HEK293 (cell line): ENCODE results near the gene ZBTB4.
A peak's percentile ranks its signal among the peaks of the same experiment; 100 is the strongest.

Experiments used
- CTCF ChIA-PET: fragments of 350-600 bp; formaldehyde crosslinking; extraction: SDS; loops from one replicate; lab custom pipeline; 2021; ENCODE audit warnings: antibody characterized with exemption; lab: Yijun Ruan, JAX
- POLR2A ChIA-PET: fragments of 300-600 bp; formaldehyde crosslinking; extraction: SDS; loops from one replicate; lab custom pipeline; 2020; ENCODE audit warnings: antibody characterized with exemption, inconsistent platforms; lab: Yijun Ruan, JAX
- H3K27ac ChIP-seq: fragments of 200-500 bp; sonication (Bioruptor generic); 2 replicates; pipeline ENCODE4 v1.5.1; 2014; ENCODE audit warnings: low read depth, low read length, control low read depth, inconsistent platforms; ENCODE audit errors: extremely low read depth
- H3K36me3 ChIP-seq, 2 experiments: fragments of 200-500 bp in 1 of 2; sonication (Bioruptor generic) in 1 of 2; 1 replicate in 1 of 2; 2 replicates in 1 of 2; pipeline ENCODE4 v1.5.1; 2014 to 2017; ENCODE audit warnings: inconsistent platforms in 2 of 2, low read length in 2 of 2; ENCODE audit not compliant: control insufficient read depth in 2 of 2, insufficient read depth in 1 of 2
- H3K4me1 ChIP-seq: fragments of 200-500 bp; sonication (Bioruptor generic); 2 replicates; pipeline ENCODE4 v1.5.1; 2014; ENCODE audit warnings: mild to moderate bottlenecking, low read length, inconsistent platforms; ENCODE audit not compliant: control insufficient read depth, insufficient read depth
- H3K4me3 ChIP-seq: 2 replicates; pipeline ENCODE4 v1.5.1; 2011; ENCODE audit warnings: low read depth, mild to moderate bottlenecking, control low read depth, low read length, moderate library complexity
- H3K9me3 ChIP-seq: fragments of 200-500 bp; sonication (Bioruptor generic); 2 replicates; pipeline ENCODE4 v1.5.1; 2014; ENCODE audit warnings: low read depth, low read length, inconsistent platforms; ENCODE audit not compliant: control insufficient read depth, insufficient read depth
- GLIS1 ChIP-seq: fragments of 450-650 bp; formaldehyde crosslinking; IDR thresholded peaks from 2 replicates; pipeline ENCODE4 v1.5.1; 2016; ENCODE audit warnings: missing biosample characterization, missing genetic modification characterization
- GLIS2 ChIP-seq: fragments of 450-650 bp; formaldehyde crosslinking; IDR thresholded peaks from 2 replicates; pipeline ENCODE4 v1.5.1; 2016; ENCODE audit warnings: missing biosample characterization, missing genetic modification characterization
- HIC1 ChIP-seq: fragments of 450-650 bp; formaldehyde crosslinking; IDR thresholded peaks from 2 replicates; pipeline ENCODE4 v1.5.1; 2016; ENCODE audit warnings: missing biosample characterization, missing genetic modification characterization
- SP3 ChIP-seq: fragments of 450-650 bp; formaldehyde crosslinking; IDR thresholded peaks from 2 replicates; pipeline ENCODE4 v1.5.1; 2016; ENCODE audit warnings: missing biosample characterization, missing genetic modification characterization
- ZEB2 ChIP-seq: fragments of 450-650 bp; formaldehyde crosslinking; IDR thresholded peaks from 2 replicates; pipeline ENCODE4 v1.5.1; 2016; ENCODE audit warnings: missing biosample characterization, missing genetic modification characterization
- ZFHX2 ChIP-seq: fragments of 450-650 bp; formaldehyde crosslinking; conservative IDR thresholded peaks from 2 replicates; pipeline ENCODE4 v1.5.1; 2016; ENCODE audit warnings: missing biosample characterization, missing genetic modification characterization
- ZNF16 ChIP-seq: fragments of 450-650 bp; formaldehyde crosslinking; IDR thresholded peaks from 2 replicates; pipeline ENCODE4 v1.5.1; 2016; ENCODE audit warnings: low read depth, missing biosample characterization, missing genetic modification characterization
- ZNF311 ChIP-seq: fragments of 450-650 bp; formaldehyde crosslinking; IDR thresholded peaks from 2 replicates; pipeline ENCODE4 v1.5.1; 2017; ENCODE audit warnings: missing biosample characterization, missing genetic modification characterization, borderline replicate concordance
- ZNF341 ChIP-seq: fragments of 450-650 bp; formaldehyde crosslinking; IDR thresholded peaks from 2 replicates; pipeline ENCODE4; 2016; ENCODE audit warnings: low read depth, missing biosample characterization, missing genetic modification characterization
- ZNF670 ChIP-seq: fragments of 450-650 bp; formaldehyde crosslinking; IDR thresholded peaks from 2 replicates; pipeline ENCODE4 v1.5.1; 2016; ENCODE audit warnings: missing biosample characterization, missing genetic modification characterization, low read depth
- TF ChIP-seq, protein P1 (sequence below): fragments of 450-650 bp; formaldehyde crosslinking; IDR thresholded peaks from 2 replicates; pipeline ENCODE4 v1.5.0; 2017; ENCODE audit warnings: missing biosample characterization, missing genetic modification characterization, borderline replicate concordance

Gene ZBTB4

DNA sequence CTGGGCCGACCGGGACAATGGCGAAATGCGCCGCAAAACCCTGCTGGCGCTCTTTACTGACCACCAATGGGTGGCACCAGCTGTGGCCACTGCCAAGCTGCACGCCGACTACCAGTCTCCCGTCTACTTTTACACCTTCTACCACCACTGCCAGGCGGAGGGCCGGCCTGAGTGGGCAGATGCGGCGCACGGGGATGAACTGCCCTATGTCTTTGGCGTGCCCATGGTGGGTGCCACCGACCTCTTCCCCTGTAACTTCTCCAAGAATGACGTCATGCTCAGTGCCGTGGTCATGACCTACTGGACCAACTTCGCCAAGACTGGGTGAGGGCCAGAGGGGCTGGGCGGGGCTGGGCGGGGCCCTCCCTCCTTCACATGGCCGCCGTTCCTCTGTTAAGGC, 63.6 kb downstream of the ZBTB4 start (continued):
- TF ChIP-seq ZEB2 (tag by site-specific recombination) (no peak), SP3 (tag by site-specific recombination) (no peak)

GRCh38 chr17:7414837-7415236, 64.6 kb downstream of the ZBTB4 start:
- H3K4me3 ChIP-seq, result no peak overlapping the region
- H3K4me1 ChIP-seq, result no peaks in the 10 kb centered on the region
- TF ChIP-seq ZNF311, result no peak
- peaks cover 3 to 59% of the 10 kb centered on the region in 2 experiments for H3K36me3 ChIP-seq
- CTCF ChIA-PET, result no interaction called here
- H3K9me3 ChIP-seq, result no peaks in the 10 kb centered on the region
- H3K27ac ChIP-seq, result no peak overlapping the region
- POLR2A ChIA-PET, result interaction anchor here (0.6 kb wide), 1 partner anchor 43 kb away, joined by 3 read pairs; no protein-coding TSS in a partner anchor

DNA sequence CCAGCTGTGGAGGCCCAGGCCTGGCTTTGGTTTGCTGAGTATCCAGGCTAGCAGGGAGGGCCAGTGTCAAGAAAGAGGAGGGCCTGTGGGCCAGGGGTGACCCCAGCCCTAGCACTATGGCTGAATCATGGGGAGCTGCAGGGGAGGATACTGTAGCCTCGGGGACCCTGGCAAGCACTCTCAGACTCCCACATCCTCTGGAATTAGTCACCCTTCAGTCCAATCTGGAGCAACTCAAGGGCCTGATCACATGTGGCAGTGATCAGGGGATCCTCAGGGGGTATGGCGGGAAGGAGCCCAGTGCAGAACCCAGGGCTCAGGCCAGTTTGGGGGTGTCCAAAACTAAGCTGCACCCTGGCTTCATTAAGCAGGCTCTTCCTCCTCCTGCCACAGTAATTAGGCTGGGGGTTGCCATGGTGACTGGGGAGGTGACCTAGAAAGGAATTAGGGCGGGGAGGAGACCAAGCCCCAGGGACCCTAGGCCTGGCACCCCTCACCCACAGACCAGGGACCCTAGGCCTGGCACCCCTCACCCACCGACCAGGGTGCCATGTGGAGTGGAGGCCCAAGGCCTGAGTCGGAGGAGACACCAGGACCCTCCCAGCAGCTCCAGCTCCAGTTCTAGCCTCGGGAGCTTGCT, 66.0 kb downstream of the ZBTB4 start:
- H3K4me3 ChIP-seq, result no peak overlapping the region
- peaks cover 3 to 69% of the 10 kb centered on the region in 2 experiments for H3K36me3 ChIP-seq
- TF ChIP-seq GLIS1 (tag by site-specific recombination), result peak; percentile 14
- no peak for TF ChIP-seq ZNF670
- TF ChIP-seq, protein P1, sequence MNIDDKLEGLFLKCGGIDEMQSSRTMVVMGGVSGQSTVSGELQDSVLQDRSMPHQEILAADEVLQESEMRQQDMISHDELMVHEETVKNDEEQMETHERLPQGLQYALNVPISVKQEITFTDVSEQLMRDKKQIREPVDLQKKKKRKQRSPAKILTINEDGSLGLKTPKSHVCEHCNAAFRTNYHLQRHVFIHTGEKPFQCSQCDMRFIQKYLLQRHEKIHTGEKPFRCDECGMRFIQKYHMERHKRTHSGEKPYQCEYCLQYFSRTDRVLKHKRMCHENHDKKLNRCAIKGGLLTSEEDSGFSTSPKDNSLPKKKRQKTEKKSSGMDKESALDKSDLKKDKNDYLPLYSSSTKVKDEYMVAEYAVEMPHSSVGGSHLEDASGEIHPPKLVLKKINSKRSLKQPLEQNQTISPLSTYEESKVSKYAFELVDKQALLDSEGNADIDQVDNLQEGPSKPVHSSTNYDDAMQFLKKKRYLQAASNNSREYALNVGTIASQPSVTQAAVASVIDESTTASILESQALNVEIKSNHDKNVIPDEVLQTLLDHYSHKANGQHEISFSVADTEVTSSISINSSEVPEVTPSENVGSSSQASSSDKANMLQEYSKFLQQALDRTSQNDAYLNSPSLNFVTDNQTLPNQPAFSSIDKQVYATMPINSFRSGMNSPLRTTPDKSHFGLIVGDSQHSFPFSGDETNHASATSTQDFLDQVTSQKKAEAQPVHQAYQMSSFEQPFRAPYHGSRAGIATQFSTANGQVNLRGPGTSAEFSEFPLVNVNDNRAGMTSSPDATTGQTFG (tag by site-specific recombination), result no peak
- TF ChIP-seq ZNF341 (tag by site-specific recombination), result 0 out of 2 replicates have a peak, but pooled peaks have one; percentile 22
- TF ChIP-seq HIC1 (tag by site-specific recombination), result 0 out of 2 replicates have a peak, but pooled peaks have one; percentile 32
- 0 out of 2 replicates have a peak, but pooled peaks have one; percentile 21 for TF ChIP-seq ZFHX2
- no peaks in the 10 kb centered on the region for H3K4me1 ChIP-seq
- no peak overlapping the region for H3K27ac ChIP-seq
- CTCF ChIA-PET, result interaction anchor here (1.2 kb wide), 1 partner anchor 11 kb away, joined by 9 read pairs; no protein-coding TSS in a partner anchor
- POLR2A ChIA-PET, result interaction anchor here (2.6 kb wide), 1 partner anchor 10 kb away, joined by 15 read pairs; the partner anchor contains the start of gene TMEM256
- no peaks in the 10 kb centered on the region for H3K9me3 ChIP-seq

DNA sequence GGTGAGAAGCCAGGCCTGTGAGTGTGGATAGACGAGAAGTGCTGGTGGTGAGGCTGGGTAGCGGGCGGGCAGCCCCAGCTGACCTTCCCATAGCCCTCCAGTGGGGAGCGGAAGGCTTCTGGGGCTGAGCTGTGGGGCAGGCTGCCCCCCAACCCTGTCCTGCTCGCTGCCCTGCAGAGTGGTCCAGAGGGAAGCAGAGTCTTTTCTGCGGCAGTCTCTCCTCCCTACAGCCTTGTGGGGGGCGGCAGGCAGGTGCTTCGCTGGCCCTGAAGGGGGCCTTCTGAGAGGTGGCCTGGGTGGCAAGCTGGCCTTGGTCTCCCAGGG, 68.0 kb downstream of the ZBTB4 start:
- H3K4me3 ChIP-seq, result no peak overlapping the region
- POLR2A ChIA-PET, result interaction anchor here (0.6 to 1.0 kb wide), 2 partner anchors 12 to 13 kb away, joined by 3 to 6 read pairs; no protein-coding TSS in a partner anchor
- no peak for TF ChIP-seq ZNF16
- TF ChIP-seq GLIS2, result peak; percentile 45; the same call in 1 of the 2 replicates
- TF ChIP-seq, all 188 proteins: peak for 1
- Histone ChIP-seq H3K27ac (no peak overlapping the region), H3K36me3 (peaks cover 3 to 52% of the 10 kb centered on the region in 2 experiments), H3K4me1 (no peaks in the 10 kb centered on the region), H3K9me3 (no peaks in the 10 kb centered on the region)
- CTCF ChIA-PET, result interaction anchor here (0.6 to 1.2 kb wide), 2 partner anchors 14 to 56 kb away, joined by 3 to 4 read pairs; no protein-coding TSS in a partner anchor
